Gastrocnemius medialis (tissue), 4 donors: ENCODE measurements around the gene GALNT7.

Experiments used
- POLR2A ChIP-seq, 2 donors: fragments of 450-650 bp; IDR thresholded peaks; one replicate each; pipeline ENCODE4 v1.6.1; 2017; ENCODE audit warnings: antibody characterized with exemption in 2 of 2, mild to moderate bottlenecking in 2 of 2, moderate library complexity in 2 of 2
- TF ChIP-seq, protein P1 (sequence below), 5 experiments: fragments of 450-650 bp in 3 of 5; fragments of 200-600 bp in 2 of 5; sonication (generic) in 2 of 5; IDR thresholded peaks in 4 of 5; conservative IDR thresholded peaks in 1 of 5; 1 replicate in 4 of 5; 2 replicates in 1 of 5; pipeline ENCODE4 v1.5.1; 2016 to 2019; ENCODE audit warnings: antibody characterized with exemption in 5 of 5, mild to moderate bottlenecking in 3 of 5, moderate library complexity in 3 of 5

- TF ChIP-seq, protein P1, sequence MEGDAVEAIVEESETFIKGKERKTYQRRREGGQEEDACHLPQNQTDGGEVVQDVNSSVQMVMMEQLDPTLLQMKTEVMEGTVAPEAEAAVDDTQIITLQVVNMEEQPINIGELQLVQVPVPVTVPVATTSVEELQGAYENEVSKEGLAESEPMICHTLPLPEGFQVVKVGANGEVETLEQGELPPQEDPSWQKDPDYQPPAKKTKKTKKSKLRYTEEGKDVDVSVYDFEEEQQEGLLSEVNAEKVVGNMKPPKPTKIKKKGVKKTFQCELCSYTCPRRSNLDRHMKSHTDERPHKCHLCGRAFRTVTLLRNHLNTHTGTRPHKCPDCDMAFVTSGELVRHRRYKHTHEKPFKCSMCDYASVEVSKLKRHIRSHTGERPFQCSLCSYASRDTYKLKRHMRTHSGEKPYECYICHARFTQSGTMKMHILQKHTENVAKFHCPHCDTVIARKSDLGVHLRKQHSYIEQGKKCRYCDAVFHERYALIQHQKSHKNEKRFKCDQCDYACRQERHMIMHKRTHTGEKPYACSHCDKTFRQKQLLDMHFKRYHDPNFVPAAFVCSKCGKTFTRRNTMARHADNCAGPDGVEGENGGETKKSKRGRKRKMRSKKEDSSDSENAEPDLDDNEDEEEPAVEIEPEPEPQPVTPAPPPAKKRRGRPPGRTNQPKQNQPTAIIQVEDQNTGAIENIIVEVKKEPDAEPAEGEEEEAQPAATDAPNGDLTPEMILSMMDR (IDR thresholded peaks at IDR 0.05 in 4 of 5, conservative IDR thresholded peaks at IDR 0.05 in 1 of 5), result no peak
- TF ChIP-seq POLR2A (IDR thresholded peaks at IDR 0.05), result no peak
Measured at GRCh38 chr4:173211222-173211621, 42.6 kb downstream of the GALNT7 start.
